ENCODE data around the gene IPPK.

- TF ChIP-seq CTCF (IDR thresholded peaks at IDR 0.05 in 4 of 5, conservative IDR thresholded peaks at IDR 0.05 in 1 of 5) (no peak), POLR2A (IDR thresholded peaks at IDR 0.05) (peak in 1 of 2 donors; percentile 9)
Measured at GRCh38 chr9:92616655-92617111, 53.2 kb downstream of the IPPK start.

All from gastrocnemius medialis (tissue), 4 donors.